Endothelial cell (in vitro differentiated cells): Measurements from ENCODE around the gene KCNG2. TPM values are rescaled to one million over a fixed set of nuclear protein-coding genes. Genes with fewer than 3 reads are reported as not detected.
A peak's percentile ranks its signal among the peaks of the same experiment; 100 is the strongest.

ENCODE experiments used
- DNase-seq: peaks from one replicate; pipeline ENCODE4 v3.0.0; 2021; ENCODE audit warnings: low spot score
- H3K27ac Mint-ChIP-seq: one replicate; pipeline ENCODE4 v1.8.0; 2021; ENCODE audit warnings: mixed read lengths, inconsistent platforms; ENCODE audit not compliant: unreplicated experiment
- H3K27me3 Mint-ChIP-seq: one replicate; pipeline ENCODE4 v1.8.0; 2021; ENCODE audit warnings: mild to moderate bottlenecking, moderate library complexity, mixed read lengths, inconsistent platforms; ENCODE audit not compliant: unreplicated experiment
- H3K36me3 Mint-ChIP-seq: one replicate; pipeline ENCODE4 v1.8.0; 2021; ENCODE audit warnings: mild to moderate bottlenecking, low read depth, mixed read lengths, inconsistent platforms; ENCODE audit not compliant: unreplicated experiment
- H3K4me1 Mint-ChIP-seq: one replicate; pipeline ENCODE4 v1.8.0; 2021; ENCODE audit warnings: mild to moderate bottlenecking, mixed read lengths, inconsistent platforms; ENCODE audit not compliant: unreplicated experiment
- H3K4me3 Mint-ChIP-seq: one replicate; pipeline ENCODE4 v1.8.0; 2021; ENCODE audit warnings: mild to moderate bottlenecking, mixed read lengths, inconsistent platforms; ENCODE audit not compliant: unreplicated experiment
- H3K9me3 Mint-ChIP-seq: one replicate; pipeline ENCODE4 v1.8.0; 2021; ENCODE audit warnings: mixed read lengths, inconsistent platforms; ENCODE audit not compliant: unreplicated experiment
- total RNA-seq: library from RNA; stranded (reverse); fragmentation: NEBNext Ultra II Directional; extraction: Animal tissue kit (Norgen Biotek cat#: 25700); gene quantifications from one replicate; pipeline ENCODE4 v1.2.1, GENCODE V29; 2021; ENCODE audit not compliant: unreplicated experiment
- TF ChIP-seq, protein P1 (sequence below): fragments of 200-600 bp; sonication (generic); IDR thresholded peaks from one replicate; pipeline ENCODE4 v1.5.0; 2021; ENCODE audit warnings: antibody characterized with exemption; ENCODE audit not compliant: unreplicated experiment

Gene KCNG2
- total RNA-seq, 1 donor from 2014 or later: 0.56 TPM

DNA sequence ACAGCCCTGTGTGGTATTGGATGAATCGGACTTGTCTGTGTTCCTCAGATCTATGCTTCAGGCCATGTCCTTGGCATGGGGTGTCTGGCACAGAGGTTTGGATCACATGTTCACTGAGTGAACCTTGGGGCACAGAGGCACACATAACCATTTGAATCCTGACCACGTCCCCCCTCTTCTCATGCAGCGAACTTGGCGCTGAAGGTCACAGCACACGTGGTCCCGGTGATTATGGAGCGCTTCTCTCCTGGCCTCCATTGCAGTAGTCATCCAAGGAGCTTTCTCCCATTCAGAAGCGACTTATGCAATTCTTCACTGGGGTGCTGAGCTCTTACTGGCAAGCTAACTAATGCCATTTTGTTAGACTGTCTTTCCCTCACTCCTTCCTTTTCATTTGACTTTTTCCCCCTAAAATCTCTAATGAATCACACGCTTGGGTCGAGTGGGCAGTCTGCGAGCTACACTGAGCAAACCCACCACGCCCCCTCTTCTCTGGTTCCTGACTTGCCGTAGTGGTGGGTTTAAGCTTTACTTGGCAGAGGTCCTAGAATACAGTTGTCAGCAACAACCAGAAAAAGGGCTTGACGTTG is 59.4 kb downstream of the KCNG2 start:
- Mint-ChIP-seq H3K27ac (peak overlapping the region; percentile 65), H3K4me3 (no peak overlapping the region), H3K36me3 (no peaks in the 10 kb centered on the region), H3K27me3 (peaks cover 14% of the 10 kb centered on the region), H3K4me1 (peaks cover 9% of the 10 kb centered on the region), H3K9me3 (no peaks in the 10 kb centered on the region)
- TF ChIP-seq, protein P1, sequence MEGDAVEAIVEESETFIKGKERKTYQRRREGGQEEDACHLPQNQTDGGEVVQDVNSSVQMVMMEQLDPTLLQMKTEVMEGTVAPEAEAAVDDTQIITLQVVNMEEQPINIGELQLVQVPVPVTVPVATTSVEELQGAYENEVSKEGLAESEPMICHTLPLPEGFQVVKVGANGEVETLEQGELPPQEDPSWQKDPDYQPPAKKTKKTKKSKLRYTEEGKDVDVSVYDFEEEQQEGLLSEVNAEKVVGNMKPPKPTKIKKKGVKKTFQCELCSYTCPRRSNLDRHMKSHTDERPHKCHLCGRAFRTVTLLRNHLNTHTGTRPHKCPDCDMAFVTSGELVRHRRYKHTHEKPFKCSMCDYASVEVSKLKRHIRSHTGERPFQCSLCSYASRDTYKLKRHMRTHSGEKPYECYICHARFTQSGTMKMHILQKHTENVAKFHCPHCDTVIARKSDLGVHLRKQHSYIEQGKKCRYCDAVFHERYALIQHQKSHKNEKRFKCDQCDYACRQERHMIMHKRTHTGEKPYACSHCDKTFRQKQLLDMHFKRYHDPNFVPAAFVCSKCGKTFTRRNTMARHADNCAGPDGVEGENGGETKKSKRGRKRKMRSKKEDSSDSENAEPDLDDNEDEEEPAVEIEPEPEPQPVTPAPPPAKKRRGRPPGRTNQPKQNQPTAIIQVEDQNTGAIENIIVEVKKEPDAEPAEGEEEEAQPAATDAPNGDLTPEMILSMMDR: no peak
- no peak for DNase-seq

- H3K27ac Mint-ChIP-seq: no peak overlapping the region
- peaks cover 10% of the 10 kb centered on the region for H3K27me3 Mint-ChIP-seq
- H3K4me3 Mint-ChIP-seq: no peak overlapping the region
- peaks cover 5% of the 10 kb centered on the region for H3K4me1 Mint-ChIP-seq
- no peaks in the 10 kb centered on the region for H3K9me3 Mint-ChIP-seq
- no peak for DNase-seq
- H3K36me3 Mint-ChIP-seq: no peaks in the 10 kb centered on the region
- TF ChIP-seq, protein P1: no peak
These were observed 61.6 kb downstream of the KCNG2 start for GRCh38 chr18:79859314-79859713.

- no peak for DNase-seq
- Mint-ChIP-seq H3K9me3 (no peaks in the 10 kb centered on the region), H3K27me3 (peaks cover 8% of the 10 kb centered on the region), H3K36me3 (no peaks in the 10 kb centered on the region), H3K4me3 (no peak overlapping the region), H3K4me1 (peaks cover 5% of the 10 kb centered on the region), H3K27ac (no peak overlapping the region)
- TF ChIP-seq, protein P1: no peak
These were observed 63.9 kb downstream of the KCNG2 start for GRCh38 chr18:79861687-79862086.

- no peaks in the 10 kb centered on the region for H3K36me3 Mint-ChIP-seq
- no peaks in the 10 kb centered on the region for H3K4me1 Mint-ChIP-seq
- H3K27me3 Mint-ChIP-seq: peaks cover 2% of the 10 kb centered on the region
- no peak for DNase-seq
- TF ChIP-seq, protein P1: no peak
- H3K9me3 Mint-ChIP-seq: no peaks in the 10 kb centered on the region
- H3K27ac Mint-ChIP-seq: no peak overlapping the region
- H3K4me3 Mint-ChIP-seq: no peak overlapping the region
These were observed 64.8 kb downstream of the KCNG2 start for GRCh38 chr18:79862562-79862961.

DNA sequence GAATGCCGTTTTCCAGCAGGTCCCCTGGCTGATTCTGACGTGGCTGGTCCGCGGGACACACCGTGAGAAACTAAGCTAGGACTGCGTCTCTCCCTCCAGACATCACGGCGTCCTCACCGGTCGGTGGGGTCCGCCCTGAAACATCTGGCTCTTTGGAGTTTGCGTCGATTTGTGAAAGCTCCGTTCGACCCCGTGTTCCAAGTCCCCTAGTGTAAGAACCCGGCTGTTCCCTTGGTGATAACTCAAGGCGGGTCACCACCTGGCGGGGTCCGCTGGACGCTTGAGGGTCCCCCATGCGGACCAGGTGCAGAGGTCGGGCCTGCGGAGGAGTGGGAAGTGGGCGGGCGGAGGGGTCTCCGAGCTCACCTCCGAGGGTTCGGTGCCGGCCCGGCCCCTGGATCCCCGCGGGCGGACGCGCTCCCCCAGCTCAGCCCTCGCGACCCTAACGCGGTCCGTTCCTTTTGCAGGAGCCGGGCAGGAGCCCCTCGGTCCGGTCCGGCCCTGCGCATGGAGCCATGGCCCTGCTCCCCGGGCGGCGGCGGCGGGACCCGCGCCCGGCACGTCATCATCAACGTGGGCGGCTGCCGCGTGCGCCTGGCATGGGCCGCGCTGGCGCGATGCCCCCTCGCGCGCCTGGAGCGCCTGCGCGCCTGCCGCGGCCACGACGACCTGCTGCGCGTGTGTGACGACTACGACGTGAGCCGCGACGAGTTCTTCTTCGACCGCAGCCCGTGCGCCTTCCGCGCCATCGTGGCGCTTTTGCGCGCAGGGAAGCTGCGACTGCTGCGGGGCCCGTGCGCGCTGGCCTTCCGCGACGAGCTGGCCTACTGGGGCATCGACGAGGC is 65.6 kb downstream of the KCNG2 start:
- TF ChIP-seq, protein P1: no peak
- Mint-ChIP-seq H3K27ac (no peak overlapping the region), H3K4me3 (no peak overlapping the region), H3K27me3 (no peaks in the 10 kb centered on the region), H3K9me3 (no peaks in the 10 kb centered on the region), H3K4me1 (no peaks in the 10 kb centered on the region), H3K36me3 (no peaks in the 10 kb centered on the region)
- DNase-seq: peak; percentile 2
